ENCODE data around the gene POU2F3. TPM values are rescaled to one million over a fixed set of nuclear protein-coding genes. Genes with fewer than 3 reads are reported as not detected.
A peak's percentile ranks its signal among the peaks of the same experiment; 100 is the strongest.

Gene POU2F3
- total RNA-seq, 4 donors from 2014 or later: not detected

DNA sequence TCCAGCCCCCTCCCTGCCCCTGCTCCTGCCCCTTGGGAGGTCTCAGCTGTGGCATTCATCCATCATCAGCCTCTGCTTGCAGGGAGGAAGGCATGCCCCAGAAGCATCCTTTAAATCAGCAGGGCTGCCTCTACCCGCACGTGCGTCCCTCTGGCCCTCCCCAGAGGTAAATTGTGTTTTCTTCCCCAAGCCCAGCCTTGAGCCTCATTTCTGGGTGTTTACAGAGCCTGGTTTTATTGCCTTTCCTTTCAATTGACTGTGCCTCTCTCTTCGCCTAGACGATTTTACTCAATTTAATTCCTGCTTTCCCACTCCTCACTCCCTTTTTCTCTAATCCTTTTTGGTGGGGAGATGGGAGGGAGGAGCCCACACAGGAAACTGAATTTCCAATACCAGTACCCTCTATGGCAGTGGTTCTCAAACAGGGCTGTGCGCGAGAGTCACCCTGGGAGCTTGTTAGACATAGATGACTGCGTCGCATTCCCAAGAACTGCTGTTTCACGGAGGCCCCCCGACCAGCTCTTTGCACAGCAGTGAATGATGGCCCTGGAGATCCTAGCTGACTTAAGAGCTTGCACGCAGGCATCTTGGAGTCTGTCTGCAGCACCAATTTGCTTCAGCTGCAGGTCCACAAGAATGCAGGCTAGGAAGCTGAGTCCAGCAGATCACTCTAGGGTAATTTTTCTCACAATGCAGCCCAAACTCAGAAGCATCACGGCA is 44.2 kb upstream of the POU2F3 start:
- Histone ChIP-seq H3K36me3 (no peaks in the 10 kb centered on the region), H3K9me3 (no peaks in the 10 kb centered on the region), H3K27me3 (peaks cover 0 to 12% (median 0%) of the 10 kb centered on the region in 3 donors), H3K4me3 (no peak overlapping the region), H3K27ac (no peak overlapping the region), H3K4me1 (peaks cover 0 to 3% of the 10 kb centered on the region in 2 donors)
- intact Hi-C loops (cut with DNase I; ENCODE audit: low total_unique reads): no loop called here
- no peak for DNase-seq
- in situ Hi-C loops (cut with MboI; ENCODE audit: low sequenced_read_pairs in 4 of 4): no loop called here
- ATAC-seq: no peak
- TF ChIP-seq, protein P1, sequence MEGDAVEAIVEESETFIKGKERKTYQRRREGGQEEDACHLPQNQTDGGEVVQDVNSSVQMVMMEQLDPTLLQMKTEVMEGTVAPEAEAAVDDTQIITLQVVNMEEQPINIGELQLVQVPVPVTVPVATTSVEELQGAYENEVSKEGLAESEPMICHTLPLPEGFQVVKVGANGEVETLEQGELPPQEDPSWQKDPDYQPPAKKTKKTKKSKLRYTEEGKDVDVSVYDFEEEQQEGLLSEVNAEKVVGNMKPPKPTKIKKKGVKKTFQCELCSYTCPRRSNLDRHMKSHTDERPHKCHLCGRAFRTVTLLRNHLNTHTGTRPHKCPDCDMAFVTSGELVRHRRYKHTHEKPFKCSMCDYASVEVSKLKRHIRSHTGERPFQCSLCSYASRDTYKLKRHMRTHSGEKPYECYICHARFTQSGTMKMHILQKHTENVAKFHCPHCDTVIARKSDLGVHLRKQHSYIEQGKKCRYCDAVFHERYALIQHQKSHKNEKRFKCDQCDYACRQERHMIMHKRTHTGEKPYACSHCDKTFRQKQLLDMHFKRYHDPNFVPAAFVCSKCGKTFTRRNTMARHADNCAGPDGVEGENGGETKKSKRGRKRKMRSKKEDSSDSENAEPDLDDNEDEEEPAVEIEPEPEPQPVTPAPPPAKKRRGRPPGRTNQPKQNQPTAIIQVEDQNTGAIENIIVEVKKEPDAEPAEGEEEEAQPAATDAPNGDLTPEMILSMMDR (IDR thresholded peaks at IDR 0.05 in 4 of 5, conservative IDR thresholded peaks at IDR 0.05 in 1 of 5): no peak
- TF ChIP-seq POLR2A (IDR thresholded peaks at IDR 0.05): no peak

DNA sequence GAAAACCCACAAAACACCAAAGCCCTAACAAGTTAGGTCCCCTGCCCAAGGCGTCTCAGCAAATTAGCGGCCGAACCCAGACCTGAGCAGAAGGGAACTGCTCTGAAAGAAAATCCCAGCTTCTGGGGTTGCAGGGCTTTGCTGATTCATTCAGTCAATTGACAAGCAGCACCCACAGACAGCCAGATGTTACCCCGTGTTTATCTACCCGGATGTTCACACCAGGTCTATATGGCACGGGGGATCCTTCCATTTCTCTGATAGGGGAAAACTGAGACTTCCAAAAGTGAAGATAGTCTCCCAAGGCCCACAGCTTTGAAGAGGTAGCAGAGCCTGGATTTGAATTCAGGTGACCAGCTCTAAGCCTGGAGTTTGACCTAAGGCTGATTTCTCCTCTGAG is 43.1 kb upstream of the POU2F3 start:
- ATAC-seq: no peak

GRCh38 chr11:120197251-120197891 is 42.6 kb upstream of the POU2F3 start:
- Histone ChIP-seq H3K9me3 (no peaks in the 10 kb centered on the region), H3K36me3 (no peaks in the 10 kb centered on the region), H3K4me1 (peaks cover 0 to 3% of the 10 kb centered on the region in 2 donors), H3K4me3 (no peak overlapping the region), H3K27me3 (peaks cover 0 to 4% (median 0%) of the 10 kb centered on the region in 3 donors), H3K27ac (no peak overlapping the region)
- intact Hi-C loops (cut with DNase I; ENCODE audit: low total_unique reads) (no loop called here), in situ Hi-C loops (cut with MboI; ENCODE audit: low sequenced_read_pairs in 4 of 4) (no loop called here)
- TF ChIP-seq POLR2A (IDR thresholded peaks at IDR 0.05): no peak
- TF ChIP-seq, protein P1 (IDR thresholded peaks at IDR 0.05 in 4 of 5, conservative IDR thresholded peaks at IDR 0.05 in 1 of 5): no peak
- no peak for DNase-seq
- ATAC-seq: peak in 1 of 2 donors; percentile 55

More for the DNA sequence above, 43.1 kb upstream of the POU2F3 start:
- peaks cover 0 to 8% (median 0%) of the 10 kb centered on the region in 3 donors for H3K27me3 ChIP-seq
- no peak for DNase-seq
- no peak overlapping the region for H3K27ac ChIP-seq
- no peak overlapping the region for H3K4me3 ChIP-seq
- H3K36me3 ChIP-seq: no peaks in the 10 kb centered on the region
- intact Hi-C loops (cut with DNase I; ENCODE audit: low total_unique reads): no loop called here
- in situ Hi-C loops (cut with MboI; ENCODE audit: low sequenced_read_pairs in 4 of 4): no loop called here
- peaks cover 0 to 3% of the 10 kb centered on the region in 2 donors for H3K4me1 ChIP-seq
- no peaks in the 10 kb centered on the region for H3K9me3 ChIP-seq
- TF ChIP-seq POLR2A (IDR thresholded peaks at IDR 0.05): no peak
- TF ChIP-seq, protein P1 (IDR thresholded peaks at IDR 0.05 in 4 of 5, conservative IDR thresholded peaks at IDR 0.05 in 1 of 5): no peak

DNA sequence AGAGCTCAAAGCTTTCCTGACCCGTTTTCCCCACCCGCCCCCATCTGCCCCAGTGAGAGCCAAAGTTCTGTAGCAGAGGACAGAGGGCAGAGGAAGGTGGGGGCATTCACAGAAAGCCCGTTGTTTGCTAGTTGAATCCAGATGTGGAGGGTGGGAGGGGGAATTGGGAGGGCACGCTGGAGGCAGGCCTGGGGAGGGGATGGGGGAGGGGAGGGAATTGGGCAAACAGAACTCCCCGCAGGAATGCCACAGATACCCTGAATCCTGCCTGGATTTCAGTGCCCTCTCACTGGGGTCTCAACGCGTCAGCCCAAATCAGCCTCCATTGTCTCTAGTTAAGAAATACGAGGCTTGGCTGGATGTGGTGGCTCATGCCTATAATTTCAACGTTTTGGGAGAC is 42.0 kb upstream of the POU2F3 start:
- H3K4me1 ChIP-seq: peaks cover 0 to 3% of the 10 kb centered on the region in 2 donors
- in situ Hi-C loops (cut with MboI; ENCODE audit: low sequenced_read_pairs in 4 of 4) (no loop called here), intact Hi-C loops (cut with DNase I; ENCODE audit: low total_unique reads) (no loop called here)
- DNase-seq (no peak), ATAC-seq (no peak)
- no peaks in the 10 kb centered on the region for H3K9me3 ChIP-seq
- no peak overlapping the region for H3K27ac ChIP-seq
- no peaks in the 10 kb centered on the region for H3K36me3 ChIP-seq
- H3K4me3 ChIP-seq: no peak overlapping the region
- TF ChIP-seq POLR2A (IDR thresholded peaks at IDR 0.05): no peak
- TF ChIP-seq, protein P1 (IDR thresholded peaks at IDR 0.05 in 4 of 5, conservative IDR thresholded peaks at IDR 0.05 in 1 of 5): no peak
- no peaks in the 10 kb centered on the region for H3K27me3 ChIP-seq

Data from gastrocnemius medialis (tissue), 4 donors.